Stomach (tissue), 9 donors: Measurements from ENCODE around the gene IP6K3. TPM values are rescaled to one million over a fixed set of nuclear protein-coding genes. Genes with fewer than 3 reads are reported as not detected.

ENCODE experiments used
- DNase-seq, 2 donors: peaks; one replicate each; pipeline versions ENCODE4 v3.0.0 to v3.0.0-alpha.2; 2013 to 2019
- H3K27ac ChIP-seq, 5 donors: fragments of 200-600 bp in 4 of 5; sonication (generic) in 4 of 5; one replicate each; pipeline ENCODE4 v1.5.1; 2013 to 2019; ENCODE audit warnings: mild to moderate bottlenecking in 1 of 5, moderate library complexity in 1 of 5
- H3K27me3 ChIP-seq, 3 donors: fragments of 200-600 bp; sonication (generic); one replicate each; pipeline ENCODE4 v1.5.1; 2017 to 2019; ENCODE audit warnings: mixed run types in 1 of 3
- H3K36me3 ChIP-seq, 4 donors: fragments of 200-600 bp; sonication (generic); 1 replicate in 3 of 4; 2 replicates in 1 of 4; pipeline ENCODE4 v1.5.1; 2016 to 2019
- H3K4me1 ChIP-seq, 4 donors: fragments of 200-600 bp; sonication (generic); one replicate each; pipeline ENCODE4 v1.5.1; 2016 to 2019
- H3K4me3 ChIP-seq, 4 donors: fragments of 200-600 bp; sonication (generic) in 3 of 4; one replicate each; pipeline ENCODE4 v1.5.1; 2016 to 2019; ENCODE audit warnings: mild to moderate bottlenecking in 1 of 4
- H3K9me3 ChIP-seq, 4 donors: fragments of 200-600 bp; sonication (generic); one replicate each; pipeline ENCODE4 v1.5.1; 2016 to 2019
- CTCF ChIP-seq, 7 experiments: fragments of 450-650 bp in 4 of 7; fragments of 200-600 bp in 3 of 7; sonication (generic) in 3 of 7; IDR thresholded peaks; one replicate each; pipeline ENCODE4 v1.5.1; 2016 to 2019; ENCODE audit warnings: antibody characterized with exemption in 7 of 7, control low read depth in 2 of 7, mild to moderate bottlenecking in 1 of 7
- EP300 ChIP-seq: sonication (generic); formaldehyde crosslinking; IDR thresholded peaks from one replicate; pipeline ENCODE4 v1.6.1; 2017; ENCODE audit warnings: antibody characterized with exemption
- POLR2A ChIP-seq, 4 donors: fragments of 450-650 bp; IDR thresholded peaks; one replicate each; pipeline ENCODE4 v1.6.1; 2016; ENCODE audit warnings: antibody characterized with exemption in 4 of 4, control low read depth in 2 of 4, mild to moderate bottlenecking in 1 of 4, moderate library complexity in 1 of 4
- POLR2AphosphoS5 ChIP-seq, 3 donors: sonication (generic); formaldehyde crosslinking; IDR thresholded peaks; one replicate each; pipeline ENCODE4 v1.6.1; 2016; ENCODE audit warnings: antibody characterized with exemption in 3 of 3
- WGBS, 5 donors: extraction: QIAGEN DNeasy Blood & Tissue Kit in 3 of 5; methylation state at CpG; one replicate each; pipeline versions ENCODE4 v1.1.5 to v1.1.7; 2013 to 2018; 5-methylcytosine and 5-hydroxymethylcytosine counted together
- intact Hi-C: fragments of 100-400 bp; cut with DNase I; formaldehyde crosslinking; loops from one replicate; pipeline ENCODE4 v1.15.1; 2023; ENCODE audit warnings: low total_unique reads
- polyA plus RNA-seq, 3 donors: library from polyadenylated mRNA; stranded (reverse); fragments of 200-250 nt; gene quantifications; one replicate each; pipeline ENCODE4 v1.2.3, GENCODE V29; 2013
- total RNA-seq, 5 donors: library from RNA; depleted of rRNA; stranded (reverse); fragments of >200 nt; gene quantifications; one replicate each; pipeline versions ENCODE4 v1.1.0 to v1.2.3, GENCODE V29; 2014 to 2016
- donor health status: healthy with polysubstance abuse.
- donor health status: Bipolar disorder and iron deficiency.
- donor health status: healthy.

Gene IP6K3
- total and polyA plus RNA-seq, 8 donors: 0.58 to 73.5 (median 1.9) TPM; not detected in 2

GRCh38 chr6:33735216-33735615, 11.5 kb downstream of the IP6K3 start:
- H3K4me3 ChIP-seq: no peak overlapping the region
- no peaks in the 10 kb centered on the region for H3K9me3 ChIP-seq
- intact Hi-C loops: no loop called here
- no peaks in the 10 kb centered on the region for H3K27me3 ChIP-seq
- WGBS, 5 donors: 83 to 88% (median 87%) methylated on average over 15 to 18 of the region's 18 CpGs
- H3K36me3 ChIP-seq: peaks cover 0 to 5% (median 0%) of the 10 kb centered on the region in 4 donors
- TF ChIP-seq POLR2AphosphoS5 (IDR thresholded peaks at IDR 0.05) (no peak), CTCF (IDR thresholded peaks at IDR 0.05) (no peak), POLR2A (IDR thresholded peaks at IDR 0.05) (no peak), EP300 (no peak)
- no peak overlapping the region for H3K27ac ChIP-seq
- peaks cover 0 to 18% (median 3%) of the 10 kb centered on the region in 4 donors for H3K4me1 ChIP-seq
- DNase-seq: no peak

- 90 to 100% (median 95%) methylated on average over 1 to 8 of the region's 8 CpGs for WGBS, 5 donors
- peaks cover 0 to 5% (median 0%) of the 10 kb centered on the region in 4 donors for H3K36me3 ChIP-seq
Observed at GRCh38 chr6:33733709-33734007, 13.0 kb downstream of the IP6K3 start.

GRCh38 chr6:33732817-33733708, 13.6 kb downstream of the IP6K3 start:
- intact Hi-C loops: no loop called here
- DNase-seq: no peak
- Histone ChIP-seq H3K36me3 (peaks cover 0 to 5% (median 0%) of the 10 kb centered on the region in 4 donors), H3K27me3 (no peaks in the 10 kb centered on the region), H3K4me1 (peaks cover 0 to 7% (median 3%) of the 10 kb centered on the region in 4 donors), H3K9me3 (no peaks in the 10 kb centered on the region), H3K27ac (no peak overlapping the region), H3K4me3 (no peak overlapping the region)
- WGBS, 5 donors: 88 to 89% (median 88%) methylated on average over 9 to 13 of the region's 13 CpGs
- TF ChIP-seq EP300 (no peak), POLR2A (IDR thresholded peaks at IDR 0.05) (no peak), CTCF (IDR thresholded peaks at IDR 0.05) (no peak), POLR2AphosphoS5 (IDR thresholded peaks at IDR 0.05) (no peak)

More at GRCh38 chr6:33733709-33734007, 13.0 kb downstream of the IP6K3 start:
- DNase-seq: no peak
- Histone ChIP-seq H3K9me3 (no peaks in the 10 kb centered on the region), H3K4me3 (no peak overlapping the region), H3K4me1 (peaks cover 0 to 7% (median 3%) of the 10 kb centered on the region in 4 donors), H3K27me3 (no peaks in the 10 kb centered on the region), H3K27ac (no peak overlapping the region)
- TF ChIP-seq CTCF (IDR thresholded peaks at IDR 0.05) (no peak), EP300 (no peak), POLR2A (IDR thresholded peaks at IDR 0.05) (no peak), POLR2AphosphoS5 (IDR thresholded peaks at IDR 0.05) (no peak)
- intact Hi-C loops: no loop called here

- Histone ChIP-seq H3K4me1 (peaks cover 0 to 7% (median 3%) of the 10 kb centered on the region in 4 donors), H3K9me3 (no peaks in the 10 kb centered on the region), H3K36me3 (peaks cover 0 to 5% (median 0%) of the 10 kb centered on the region in 4 donors), H3K27ac (no peak overlapping the region), H3K4me3 (no peak overlapping the region), H3K27me3 (no peaks in the 10 kb centered on the region)
- WGBS, 5 donors: 86 to 93% (median 91%) methylated on average over 4 to 6 of the region's 6 CpGs
- no peak for DNase-seq
- intact Hi-C loops: no loop called here
- no peak for TF ChIP-seq CTCF (IDR thresholded peaks at IDR 0.05)
- no peak for TF ChIP-seq POLR2A (IDR thresholded peaks at IDR 0.05)
- TF ChIP-seq POLR2AphosphoS5 (IDR thresholded peaks at IDR 0.05): no peak
Observed at GRCh38 chr6:33732385-33732784, 14.3 kb downstream of the IP6K3 start.
